AG08396 (cell line): Measurements from ENCODE around the gene MACF1.
"Not testable (repeated sequence)": the region's sequence is repeated elsewhere in the genome, so short reads cannot be mapped to it uniquely, and the experiment has no call there.

Source experiments
- DNase-seq: peaks from one replicate; pipeline ENCODE4 v3.0.0; 2012; ENCODE audit warnings: low spot score, mixed read lengths

Gene MACF1

DNA sequence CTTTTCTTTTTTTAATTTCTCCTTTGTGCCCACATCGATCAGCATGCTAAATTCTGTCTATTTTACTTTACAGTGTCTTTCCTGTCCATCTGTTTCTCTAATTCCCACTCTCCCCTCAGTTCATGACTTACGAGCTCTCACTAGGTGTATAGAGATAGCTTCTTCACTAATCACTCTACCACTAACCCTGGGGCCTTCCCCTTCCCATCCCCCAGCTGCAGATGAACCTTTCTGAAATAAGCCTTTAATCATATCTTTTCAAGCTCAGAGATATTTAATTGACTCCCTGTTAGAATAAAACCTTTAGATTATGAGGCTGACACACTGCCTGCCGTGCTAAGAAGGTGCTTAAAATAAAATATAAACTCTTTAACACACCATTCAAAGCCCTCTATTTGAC lies 220.7 kb downstream of the MACF1 start:
- DNase-seq, result no peak

DNA sequence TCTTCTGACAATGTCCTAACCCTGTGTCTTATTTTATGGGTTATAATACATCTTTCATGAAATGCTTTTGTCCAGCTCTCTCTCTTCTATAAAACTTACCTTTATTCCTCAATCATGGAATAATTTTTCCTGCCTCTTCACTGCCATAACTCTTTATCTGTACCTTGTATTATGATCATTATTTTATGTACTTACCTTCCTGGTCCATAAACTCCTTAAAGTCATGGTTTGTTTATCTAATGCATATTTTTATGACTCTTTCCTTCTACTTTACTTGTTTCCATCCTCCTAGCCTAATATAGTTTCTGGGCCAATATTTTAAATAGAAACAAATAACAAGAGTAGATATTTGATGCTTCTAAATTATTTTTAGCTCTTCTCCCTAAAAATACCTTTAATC lies 221.1 kb downstream of the MACF1 start:
- DNase-seq, result no peak

DNA sequence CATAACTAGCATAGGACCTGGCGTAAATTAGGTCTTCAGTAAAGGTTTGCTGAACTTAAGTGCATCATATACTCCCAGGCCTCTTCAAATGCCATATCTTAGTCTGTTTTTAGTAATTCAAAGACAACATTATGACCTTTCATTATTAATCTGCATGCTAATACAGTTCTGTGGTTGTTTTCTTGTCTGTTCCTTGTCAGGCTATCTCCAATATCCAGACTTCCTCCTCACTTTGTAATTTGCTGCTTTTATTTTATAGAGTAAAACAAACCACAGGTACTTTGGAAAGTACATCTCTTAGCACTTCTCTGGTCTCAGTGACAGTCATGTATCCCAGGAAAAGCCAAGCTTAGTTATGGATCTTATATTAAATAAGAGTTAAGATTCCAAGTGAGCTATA lies 221.9 kb downstream of the MACF1 start:
- no peak for DNase-seq

DNA sequence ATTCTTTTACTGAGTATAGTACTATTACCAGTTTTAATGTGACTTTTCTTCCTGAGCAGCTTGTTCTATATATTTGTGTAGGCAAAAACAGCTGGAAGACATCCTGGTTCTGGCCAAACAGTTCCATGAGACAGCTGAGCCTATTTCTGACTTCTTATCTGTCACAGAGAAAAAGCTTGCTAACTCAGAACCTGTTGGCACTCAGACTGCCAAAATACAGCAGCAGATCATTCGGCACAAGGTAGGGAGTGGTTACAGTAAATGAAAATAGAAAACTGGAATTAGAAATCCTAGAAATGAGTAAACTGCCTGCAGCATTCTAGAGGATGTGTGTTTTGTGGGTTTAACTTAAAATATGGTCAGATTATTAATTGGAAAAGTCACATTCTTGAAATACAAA lies 222.9 kb downstream of the MACF1 start:
- DNase-seq, result no peak

DNA sequence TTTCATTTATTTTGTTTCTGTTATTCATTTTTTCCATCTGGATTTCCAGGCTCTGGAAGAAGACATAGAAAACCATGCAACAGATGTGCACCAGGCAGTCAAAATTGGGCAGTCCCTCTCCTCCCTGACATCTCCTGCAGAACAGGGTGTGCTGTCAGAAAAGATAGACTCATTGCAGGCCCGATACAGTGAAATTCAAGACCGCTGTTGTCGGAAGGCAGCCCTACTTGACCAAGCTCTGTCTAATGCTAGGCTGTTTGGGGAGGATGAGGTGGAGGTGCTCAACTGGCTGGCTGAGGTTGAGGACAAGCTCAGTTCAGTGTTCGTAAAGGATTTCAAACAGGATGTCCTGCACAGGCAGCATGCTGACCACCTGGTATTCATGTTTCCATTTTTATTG lies 223.4 kb downstream of the MACF1 start:
- DNase-seq, result no peak

DNA sequence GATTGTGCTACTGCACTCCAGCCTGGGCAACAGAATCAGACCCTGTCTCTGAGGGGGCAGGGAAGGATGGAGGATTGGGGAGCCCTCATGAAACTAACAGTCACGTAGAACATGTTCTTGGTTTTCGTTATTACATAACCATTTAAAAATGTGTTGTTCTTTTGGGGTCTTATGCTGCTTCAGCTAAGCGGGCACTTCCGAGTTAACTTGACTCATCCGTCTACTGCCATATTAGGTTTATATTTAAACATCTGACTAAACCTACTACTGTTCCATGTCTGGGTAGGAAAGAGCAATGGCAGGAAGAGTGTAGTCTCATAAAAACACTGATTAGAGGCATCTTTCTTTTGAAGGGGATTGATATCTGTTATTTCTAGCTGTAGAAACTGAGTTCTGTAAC lies 227.4 kb downstream of the MACF1 start:
- no peak for DNase-seq

DNA sequence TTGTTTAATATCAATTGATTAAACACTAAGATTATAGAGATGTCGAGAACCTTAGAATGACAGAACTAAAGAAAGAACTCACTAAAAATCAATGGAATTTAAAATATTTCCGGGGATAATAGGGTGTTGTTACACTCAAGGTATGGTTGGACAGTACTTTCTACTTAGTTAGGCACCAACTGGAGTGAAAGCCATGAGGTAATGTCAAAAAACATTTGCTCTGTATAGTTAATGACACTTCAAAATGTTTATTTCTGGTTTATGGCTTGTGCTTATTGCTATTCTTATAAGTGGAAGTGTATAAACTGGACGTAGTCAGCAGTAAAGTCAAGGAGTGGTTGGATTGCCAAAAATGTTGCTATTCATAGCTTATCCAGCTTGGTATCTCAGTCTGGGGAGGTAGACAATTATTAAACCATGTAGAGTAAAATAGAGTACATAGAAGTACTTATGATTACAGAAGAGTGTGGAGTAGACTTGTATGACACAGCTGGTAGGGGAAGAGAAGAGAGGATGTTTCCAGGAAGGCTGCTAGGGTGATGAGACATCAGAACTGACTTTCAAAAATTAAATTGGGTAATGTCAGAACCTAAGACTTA lies 230.4 kb downstream of the MACF1 start:
- DNase-seq, result no peak

DNA sequence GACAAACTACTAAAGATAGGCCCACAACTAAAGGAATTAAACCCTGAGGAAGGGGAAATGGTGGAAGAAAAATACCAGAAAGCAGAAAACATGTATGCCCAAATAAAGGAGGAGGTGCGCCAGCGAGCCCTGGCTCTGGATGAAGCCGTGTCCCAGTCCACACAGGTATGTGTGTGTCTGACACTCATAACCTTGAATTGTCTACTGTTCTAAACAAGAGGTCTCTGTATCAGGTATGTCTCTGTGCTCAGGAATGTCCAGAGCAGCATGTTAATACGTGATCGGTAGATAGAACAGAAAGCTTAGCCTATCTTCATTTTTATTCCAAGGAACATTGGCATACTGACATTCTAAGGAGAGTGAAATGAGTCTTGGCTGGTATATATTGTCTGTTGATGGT lies 231.1 kb downstream of the MACF1 start:
- no peak for DNase-seq

DNA sequence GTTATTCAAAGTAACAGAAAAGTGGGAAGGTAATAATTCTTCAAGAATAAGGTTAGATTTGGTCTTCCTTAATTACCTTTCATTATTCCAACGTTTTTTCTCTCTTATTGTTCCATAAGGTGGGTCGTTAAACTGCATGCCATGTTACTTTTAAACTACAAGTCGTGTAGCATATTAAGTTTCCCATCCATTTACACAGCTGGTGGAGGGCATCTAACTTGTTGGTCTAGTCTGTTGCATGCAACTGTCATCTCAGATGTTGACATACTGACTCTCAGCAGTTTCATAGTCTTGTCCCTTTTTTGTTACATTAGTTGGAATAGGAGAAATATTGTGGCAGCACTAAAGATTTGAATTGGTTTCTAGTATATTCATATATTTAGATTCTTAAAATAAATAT lies 232.3 kb downstream of the MACF1 start:
- DNase-seq, result no peak

DNA sequence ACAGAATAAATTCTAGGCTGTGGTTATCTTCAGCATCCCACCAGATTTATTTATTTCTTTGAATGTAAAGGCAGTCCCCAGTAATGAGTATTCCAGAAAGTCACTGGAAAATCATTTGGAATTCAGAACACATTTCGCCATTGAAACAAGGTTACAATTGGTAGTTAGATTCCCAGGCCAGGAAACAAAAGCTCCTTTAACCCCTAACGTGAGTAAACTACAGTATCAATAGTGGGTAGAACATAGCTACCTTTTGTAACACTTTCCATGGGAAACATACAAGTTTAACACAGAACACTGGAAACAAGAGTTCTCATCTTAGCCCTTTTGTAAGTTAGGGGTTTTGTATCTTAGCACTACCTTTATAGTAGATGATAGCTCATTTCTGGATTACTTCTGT lies 233.5 kb downstream of the MACF1 start:
- DNase-seq, result no peak

DNA sequence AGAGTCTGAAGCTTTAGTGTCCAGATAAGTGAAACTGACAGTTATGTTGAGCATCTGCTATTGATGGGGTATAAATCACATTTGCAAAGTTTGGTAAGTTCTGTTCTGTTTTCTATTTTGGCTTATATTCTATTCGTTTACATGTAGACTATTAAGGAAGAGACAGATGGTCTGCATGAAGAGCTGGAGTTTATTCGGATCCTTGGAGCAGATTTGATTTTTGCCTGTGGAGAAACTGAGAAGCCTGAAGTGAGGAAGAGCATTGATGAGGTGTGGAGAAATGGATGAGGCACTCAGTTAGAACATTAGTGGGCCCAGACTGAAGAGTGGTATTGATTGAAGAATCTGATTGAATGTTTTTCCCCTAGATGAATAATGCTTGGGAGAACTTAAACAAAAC lies 236.4 kb downstream of the MACF1 start:
- DNase-seq, result no peak

DNA sequence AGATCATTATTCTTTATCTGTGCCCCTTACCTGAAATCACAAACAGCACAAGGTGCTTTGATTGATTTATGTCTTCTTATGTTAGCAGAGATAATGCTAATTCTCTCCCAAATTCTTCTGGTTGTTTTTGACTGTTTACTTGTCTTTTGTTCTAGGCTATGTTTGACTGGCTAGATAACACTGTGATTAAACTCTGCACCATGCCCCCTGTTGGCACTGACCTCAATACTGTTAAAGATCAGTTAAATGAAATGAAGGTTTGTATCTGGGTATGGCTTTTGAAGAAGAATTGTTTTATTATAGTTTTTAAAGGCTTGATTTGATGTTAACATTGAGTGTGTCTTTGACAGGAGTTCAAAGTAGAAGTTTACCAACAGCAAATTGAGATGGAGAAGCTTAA lies 237.3 kb downstream of the MACF1 start:
- no peak for DNase-seq

DNA sequence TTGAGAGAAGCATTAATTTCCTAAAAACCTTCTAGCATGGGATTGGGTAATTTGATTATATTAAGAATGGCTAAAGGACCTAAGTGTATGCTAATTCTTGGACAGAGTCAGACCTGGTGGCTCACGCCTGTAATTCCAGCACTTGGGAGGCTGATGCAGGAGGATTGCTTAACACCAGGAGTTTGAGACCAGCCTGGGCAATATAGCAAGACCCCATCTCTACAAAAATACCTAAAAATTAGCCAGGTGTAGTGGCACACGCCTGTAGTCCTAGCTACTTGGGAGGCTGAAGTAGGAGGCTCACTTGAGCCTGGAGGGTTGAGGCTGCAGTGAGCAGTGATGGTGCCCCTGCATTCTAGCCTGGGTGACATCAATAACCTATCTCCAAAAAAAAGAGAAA lies 241.1 kb downstream of the MACF1 start:
- no peak for DNase-seq

DNA sequence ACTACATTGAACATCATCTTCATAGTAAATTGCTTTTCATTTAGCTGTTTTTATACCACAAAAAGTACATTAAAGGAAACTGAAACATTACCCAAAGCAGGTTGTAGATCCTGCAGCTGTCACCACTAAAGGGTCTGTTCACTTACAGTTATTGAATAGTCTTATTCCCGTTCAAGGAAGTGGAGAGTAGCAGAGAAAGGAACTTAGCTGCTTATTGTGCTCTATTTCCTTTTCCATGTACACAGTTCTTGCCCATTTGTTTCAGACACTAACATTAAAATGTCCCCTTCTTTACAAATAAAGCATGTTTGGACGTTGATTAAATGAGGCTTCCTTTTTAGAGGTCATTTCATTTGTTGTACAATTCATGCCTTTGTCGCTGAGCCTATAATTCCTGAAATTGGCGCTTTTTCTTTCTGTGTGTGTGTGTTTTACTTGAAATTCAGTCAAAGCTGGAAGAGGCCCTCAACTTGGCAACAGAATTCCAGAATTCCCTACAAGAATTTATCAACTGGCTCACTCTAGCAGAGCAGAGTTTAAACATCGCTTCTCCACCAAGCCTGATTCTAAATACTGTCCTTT lies 242.6 kb downstream of the MACF1 start:
- DNase-seq, result no peak

DNA sequence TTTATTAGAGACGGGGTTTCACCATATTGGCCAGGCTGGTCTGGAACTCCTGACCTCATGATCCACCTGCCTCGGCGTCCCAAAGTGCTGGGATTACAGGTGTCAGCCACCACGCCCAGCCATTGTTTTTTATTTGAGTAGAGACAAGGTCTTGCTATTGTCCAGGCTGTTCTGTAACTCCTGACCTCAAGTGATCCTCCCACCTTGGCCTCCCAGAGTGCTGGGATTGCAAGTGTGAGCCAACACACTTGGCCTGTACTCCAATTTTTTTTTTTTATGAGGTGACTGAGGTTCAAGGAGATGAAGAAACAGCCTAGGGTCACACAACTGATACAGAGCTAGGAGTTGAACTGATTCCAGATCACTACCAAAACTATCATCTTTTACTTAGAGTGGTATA lies 245.5 kb downstream of the MACF1 start:
- not testable (repeated sequence) for DNase-seq

DNA sequence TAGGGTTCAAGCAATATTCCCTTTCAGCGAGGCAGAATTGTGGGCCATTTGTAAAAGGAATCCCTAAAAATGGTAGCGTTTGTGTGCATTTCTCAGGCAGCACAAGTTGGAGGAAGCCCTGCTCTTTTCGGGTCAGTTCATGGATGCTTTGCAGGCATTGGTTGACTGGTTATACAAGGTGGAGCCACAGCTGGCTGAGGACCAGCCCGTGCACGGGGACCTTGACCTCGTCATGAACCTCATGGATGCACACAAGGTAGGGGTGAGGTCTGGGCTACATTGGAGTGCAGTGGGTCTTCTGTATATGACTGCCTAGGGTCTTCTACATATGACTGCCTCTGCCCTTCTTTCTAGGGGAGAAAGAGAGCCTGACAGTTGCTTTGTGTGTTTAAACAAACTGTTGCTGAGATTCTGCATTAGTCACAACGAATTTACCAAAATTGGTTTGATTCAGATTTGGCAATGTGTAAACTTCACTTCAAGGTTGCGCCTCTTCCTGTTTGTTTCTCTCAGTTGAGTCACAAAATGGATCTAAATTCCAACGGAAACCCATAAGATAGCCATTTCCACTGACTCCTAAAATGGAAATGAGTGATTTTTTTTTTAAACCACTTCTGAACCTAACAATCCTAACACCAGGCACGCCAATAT lies 246.6 kb downstream of the MACF1 start:
- peak; percentile 56 for DNase-seq

DNA sequence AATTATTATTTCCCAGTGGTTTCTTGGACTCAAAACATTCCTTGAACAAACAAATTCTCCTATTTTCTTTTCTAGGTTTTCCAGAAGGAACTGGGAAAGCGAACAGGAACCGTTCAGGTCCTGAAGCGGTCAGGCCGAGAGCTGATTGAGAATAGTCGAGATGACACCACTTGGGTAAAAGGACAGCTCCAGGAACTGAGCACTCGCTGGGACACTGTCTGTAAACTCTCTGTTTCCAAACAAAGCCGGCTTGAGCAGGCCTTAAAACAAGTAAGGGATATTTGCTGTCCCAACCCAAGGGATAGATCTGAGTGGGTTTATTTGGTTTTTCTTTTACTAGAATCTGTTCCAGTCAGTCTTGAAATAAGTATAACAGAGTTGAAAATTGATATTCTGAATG lies 247.6 kb downstream of the MACF1 start:
- no peak for DNase-seq

DNA sequence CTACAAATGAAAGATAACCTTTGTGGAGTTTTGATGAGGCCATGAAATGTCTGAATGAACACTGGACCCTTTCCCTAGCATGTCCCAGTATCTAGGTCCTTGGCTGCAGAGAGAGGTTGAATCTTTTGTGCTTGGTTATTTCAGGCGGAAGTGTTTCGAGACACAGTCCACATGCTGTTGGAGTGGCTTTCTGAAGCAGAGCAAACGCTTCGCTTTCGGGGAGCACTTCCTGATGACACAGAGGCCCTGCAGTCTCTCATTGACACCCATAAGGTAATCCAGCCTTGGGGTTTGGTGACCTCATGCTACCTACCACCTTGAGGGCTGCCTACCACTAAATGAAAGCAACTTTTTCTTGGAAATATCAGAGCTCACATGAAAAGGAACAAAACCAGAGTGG lies 248.0 kb downstream of the MACF1 start:
- DNase-seq, result no peak

DNA sequence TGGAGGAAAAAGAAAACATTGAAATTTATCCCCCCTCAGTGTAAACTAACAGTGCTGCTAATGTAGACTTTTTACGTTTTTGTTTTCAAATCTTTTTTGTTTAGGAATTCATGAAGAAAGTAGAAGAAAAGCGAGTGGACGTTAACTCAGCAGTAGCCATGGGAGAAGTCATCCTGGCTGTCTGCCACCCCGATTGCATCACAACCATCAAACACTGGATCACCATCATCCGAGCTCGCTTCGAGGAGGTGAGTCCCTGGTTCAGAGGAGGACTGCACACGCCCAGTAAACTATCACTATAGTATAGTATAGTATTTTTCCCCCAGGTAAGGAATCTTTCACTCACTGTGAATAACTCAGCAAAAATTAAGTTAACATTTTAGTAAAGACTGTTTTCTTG lies 249.1 kb downstream of the MACF1 start:
- peak; percentile 65 for DNase-seq

DNA sequence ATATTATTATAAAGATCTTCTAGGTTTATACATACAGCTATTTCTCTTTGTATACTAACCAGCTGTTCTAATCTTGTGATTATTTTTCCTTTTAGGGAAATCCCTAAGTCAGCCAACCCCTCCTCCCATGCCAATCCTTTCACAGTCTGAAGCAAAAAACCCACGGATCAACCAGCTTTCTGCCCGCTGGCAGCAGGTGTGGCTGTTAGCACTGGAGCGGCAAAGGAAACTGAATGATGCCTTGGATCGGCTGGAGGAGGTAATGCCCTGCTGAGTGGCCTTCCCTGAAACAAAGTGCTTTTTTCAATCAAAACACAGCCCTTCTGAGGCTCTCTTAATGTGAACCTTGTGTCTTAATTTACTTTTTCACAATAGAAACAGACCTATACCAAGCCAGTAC lies 254.5 kb downstream of the MACF1 start:
- no peak for DNase-seq

DNA sequence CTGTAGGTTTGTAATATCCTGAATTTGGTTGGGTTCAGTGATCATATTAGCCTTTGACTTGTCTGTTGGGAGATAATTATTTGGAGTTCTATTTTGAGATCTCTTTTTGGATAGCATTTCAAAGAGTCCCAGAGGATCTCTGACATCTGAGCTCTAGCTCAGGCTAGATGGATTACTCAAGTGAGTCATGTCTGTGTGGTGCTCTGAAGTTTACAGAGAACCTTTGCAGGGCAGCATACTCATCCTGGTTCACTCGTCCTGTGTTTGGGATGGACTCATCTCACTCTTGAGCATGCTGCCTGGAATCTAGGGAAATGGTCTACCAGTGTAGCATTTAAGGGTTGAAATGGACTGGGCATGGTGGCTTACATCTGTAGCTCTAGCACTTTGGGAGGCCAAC lies 257.6 kb downstream of the MACF1 start:
- peak; percentile 47 for DNase-seq

DNA sequence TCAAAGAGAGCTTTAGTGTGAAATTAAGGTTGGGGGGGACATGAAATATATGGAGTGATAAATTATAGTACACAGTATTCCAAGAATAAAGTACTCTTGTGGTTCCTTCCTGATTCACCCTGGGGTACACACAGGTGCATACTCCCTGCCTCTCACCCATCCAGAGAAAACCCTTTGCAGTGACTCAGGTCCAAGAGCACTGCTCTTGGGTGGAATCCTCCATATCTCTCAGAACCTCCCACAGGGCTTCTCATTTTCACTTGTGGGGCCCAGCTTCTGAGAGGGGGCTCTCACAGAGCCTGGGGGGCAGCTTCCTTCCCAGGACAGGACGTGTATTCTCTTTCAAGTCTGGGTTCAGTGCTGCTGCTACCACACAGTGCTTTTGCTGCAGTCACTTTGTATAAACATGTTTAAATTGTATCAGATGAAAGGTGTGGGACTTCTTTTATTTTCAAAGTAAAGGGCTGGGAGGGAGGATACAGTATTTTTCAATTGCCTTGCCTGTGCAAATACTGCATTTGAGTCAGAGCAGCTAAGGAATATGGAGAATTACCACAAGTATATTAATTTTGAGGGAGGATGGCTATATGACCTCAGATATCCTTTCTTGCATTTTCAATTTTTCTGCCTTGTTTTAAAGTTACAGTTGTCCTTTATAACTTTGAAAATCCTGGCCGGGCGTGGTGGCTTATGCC lies 262.1 kb downstream of the MACF1 start:
- DNase-seq, result no peak

DNA sequence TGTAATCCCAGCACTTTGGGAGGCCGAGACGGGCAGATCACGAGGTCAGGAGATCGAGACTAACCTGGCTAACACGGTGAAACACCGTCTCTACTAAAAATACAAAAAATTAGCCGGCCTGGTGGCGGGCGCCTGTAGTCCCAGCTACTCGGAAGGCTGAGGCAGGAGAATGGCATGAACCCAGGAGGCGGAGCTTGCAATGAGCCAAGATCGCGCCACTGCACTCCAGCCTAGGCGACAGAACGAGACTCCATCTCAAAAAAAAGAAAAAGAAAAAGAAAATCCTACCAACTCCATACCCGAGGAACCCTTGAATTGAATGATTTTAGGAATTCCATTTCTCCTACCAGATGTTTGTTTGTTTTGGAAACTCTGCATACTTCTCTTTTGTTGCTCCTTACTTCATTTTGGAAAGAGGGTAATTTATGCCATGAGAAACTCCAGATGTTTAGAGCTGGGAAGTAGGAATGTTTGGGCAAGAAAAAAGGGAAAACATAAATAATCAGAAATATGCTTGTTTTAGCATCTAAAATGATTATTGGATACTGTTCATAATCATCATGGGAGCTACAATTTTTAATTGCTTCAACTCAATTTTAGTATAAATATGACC lies 262.7 kb downstream of the MACF1 start:
- not testable (repeated sequence) for DNase-seq
